Fibroblast of lung (primary cell): ENCODE measurements around the gene SLC39A1.

ENCODE experiments used
- CTCF ChIP-seq, 2 donors: IDR thresholded peaks in 1 of 2; conservative IDR thresholded peaks in 1 of 2; 1 replicate in 1 of 2; 2 replicates in 1 of 2; pipeline ENCODE4 v1.5.1; 2011 to 2012; ENCODE audit warnings: low read length in 2 of 2, control low read depth in 1 of 2, inconsistent platforms in 1 of 2, low read depth in 1 of 2, mild to moderate bottlenecking in 1 of 2
- EZH2 ChIP-seq: IDR thresholded peaks from 2 replicates; pipeline ENCODE4 v1.5.1; 2012; ENCODE audit warnings: low read length, control low read depth, mild to moderate bottlenecking; ENCODE audit errors: missing control alignments

- no peak for TF ChIP-seq CTCF (conservative IDR thresholded peaks at IDR 0.05 in 1 of 2, IDR thresholded peaks at IDR 0.05 in 1 of 2; ENCODE audit: low read depth in 1 of 2, low read length in 2 of 2)
- TF ChIP-seq EZH2 = no peak
Measured at GRCh38 chr1:153921080-153921802, 42.1 kb downstream of the SLC39A1 start.
